NCI-H2196 (cell line): ENCODE measurements around the gene LGALS7B.
"Not testable (repeated sequence)": the region's sequence is repeated elsewhere in the genome, so short reads cannot be mapped to it uniquely, and the experiment has no call there.

Experiments used
- DNase-seq: peaks from one replicate; lab custom pipeline; 2025; ENCODE audit not compliant: unreplicated experiment; lab: John Stamatoyannopoulos, UW

The LGALS7B gene

GRCh38 chr19:38769635-38770211 lies 19.3 kb upstream of the LGALS7B start:
- DNase-seq, result no peak

- not testable (repeated sequence) for DNase-seq
Observed at GRCh38 chr19:38770228-38770948, 18.6 kb upstream of the LGALS7B start.

GRCh38 chr19:38770949-38771275 lies 18.1 kb upstream of the LGALS7B start:
- DNase-seq, result not testable (repeated sequence)

- DNase-seq, result not testable (repeated sequence)
Observed at GRCh38 chr19:38771569-38771968, 17.4 kb upstream of the LGALS7B start.

GRCh38 chr19:38773469-38774177 lies 15.4 kb upstream of the LGALS7B start, which contains the start of gene LGALS7:
Gene LGALS7 (minus strand): TSS chr19:38773517. CDS start chr19:38773492, 25 bp downstream.
- no peak for DNase-seq

- no peak for DNase-seq
Observed at GRCh38 chr19:38774181-38774950, 14.6 kb upstream of the LGALS7B start.

GRCh38 chr19:38778733-38779132 lies 10.3 kb upstream of the LGALS7B start:
- no peak for DNase-seq

- no peak for DNase-seq
Observed at GRCh38 chr19:38780443-38780842, 8.6 kb upstream of the LGALS7B start.

GRCh38 chr19:38781058-38781457 lies 7.9 kb upstream of the LGALS7B start:
- no peak for DNase-seq

- not testable (repeated sequence) for DNase-seq
Observed at GRCh38 chr19:38782212-38782611, 6.8 kb upstream of the LGALS7B start.

GRCh38 chr19:38784224-38784623 lies 4.8 kb upstream of the LGALS7B start:
- DNase-seq, result no peak

GRCh38 chr19:38785187-38785699 lies 3.8 kb upstream of the LGALS7B start:
- no peak for DNase-seq

GRCh38 chr19:38786061-38786460 lies 2.9 kb upstream of the LGALS7B start:
- not testable (repeated sequence) for DNase-seq

GRCh38 chr19:38786572-38787265 lies 2.3 kb upstream of the LGALS7B start:
- DNase-seq, result no peak

GRCh38 chr19:38790507-38791403 lies 1.8 kb downstream of the LGALS7B start:
- not testable (repeated sequence) for DNase-seq

- not testable (repeated sequence) for DNase-seq
Observed at GRCh38 chr19:38791451-38792064, 2.6 kb downstream of the LGALS7B start.

GRCh38 chr19:38792250-38793111 lies 3.5 kb downstream of the LGALS7B start:
- no peak for DNase-seq

- no peak for DNase-seq
Observed at GRCh38 chr19:38793177-38793576, 4.2 kb downstream of the LGALS7B start.
